SK-N-DZ (cell line): Measurements from ENCODE around the gene BRD1.
A peak's percentile ranks its signal among the peaks of the same experiment; 100 is the strongest.

Source experiments
- DNase-seq: peaks from one replicate; pipeline ENCODE4 v3.0.0-alpha.2; 2015; ENCODE audit warnings: low spot score

Gene BRD1

GRCh38 chr22:49753276-49753890, 74.3 kb downstream of the BRD1 start:
- DNase-seq: peak; percentile 52

- DNase-seq: no peak
Observed at GRCh38 chr22:49752598-49753091, 75.0 kb downstream of the BRD1 start.

- DNase-seq: no peak
Observed at GRCh38 chr22:49751966-49752597, 75.6 kb downstream of the BRD1 start.

DNA sequence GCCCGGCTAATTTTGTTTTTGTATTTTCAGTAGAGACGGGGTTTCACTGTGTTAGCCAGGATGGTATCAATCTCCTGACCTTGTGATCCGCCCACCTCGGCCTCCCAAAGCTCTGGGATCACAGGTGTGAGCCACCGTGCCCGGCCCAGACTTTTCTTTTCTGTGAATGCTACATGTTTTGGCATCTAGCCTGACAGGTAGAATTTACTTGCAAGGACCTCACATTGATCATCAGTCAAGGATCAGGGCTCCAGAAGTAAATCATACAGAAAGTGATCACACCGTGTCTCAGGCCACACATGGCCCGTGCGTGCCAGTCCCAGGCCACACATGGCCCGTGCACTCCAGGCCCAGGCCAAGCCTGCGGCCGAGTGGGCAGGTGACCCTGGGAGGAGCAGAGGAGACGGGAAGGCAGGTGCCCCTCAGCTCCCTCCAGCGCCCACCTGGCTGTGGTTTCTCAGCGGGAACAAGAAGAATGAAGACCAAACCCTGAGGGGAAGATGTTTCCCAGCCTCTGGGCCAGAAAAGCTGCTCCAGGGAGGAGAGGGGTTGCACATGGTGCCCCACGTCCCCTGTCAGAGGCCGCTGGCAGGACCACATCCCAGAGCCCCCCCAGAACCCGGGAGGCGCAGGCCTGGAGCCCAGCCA, 76.2 kb downstream of the BRD1 start:
- no peak for DNase-seq

DNA sequence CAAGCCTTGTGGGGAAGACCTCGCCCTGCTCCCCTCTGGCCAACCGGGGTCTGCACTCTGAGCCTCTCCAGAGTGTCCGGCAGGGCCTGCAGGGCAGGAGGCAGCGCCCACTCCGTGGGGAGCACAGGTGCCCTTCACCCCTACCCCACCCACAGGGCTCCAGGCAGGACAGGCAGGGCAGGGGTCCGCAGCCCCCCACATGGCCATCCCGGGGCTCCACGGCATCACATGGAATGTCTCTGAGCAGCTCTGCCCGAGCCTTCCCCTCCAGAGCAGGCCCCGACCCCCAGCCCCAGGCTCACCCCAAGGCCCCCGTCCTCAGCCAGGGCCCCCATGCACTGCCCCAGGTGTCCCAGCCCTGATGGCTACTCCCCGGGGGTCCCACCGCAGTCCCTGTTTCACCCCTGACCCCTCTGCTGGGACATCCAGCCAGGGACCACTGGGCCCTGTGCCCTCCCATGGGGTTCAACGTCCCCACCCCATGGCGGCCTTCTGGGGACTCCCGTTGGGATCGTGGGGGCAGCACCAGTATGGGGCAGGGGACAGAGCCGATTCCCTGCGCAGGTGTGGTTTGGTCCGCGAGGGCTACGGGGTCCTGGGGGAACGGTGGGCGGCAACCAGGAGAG, 77.7 kb downstream of the BRD1 start:
- no peak for DNase-seq

DNA sequence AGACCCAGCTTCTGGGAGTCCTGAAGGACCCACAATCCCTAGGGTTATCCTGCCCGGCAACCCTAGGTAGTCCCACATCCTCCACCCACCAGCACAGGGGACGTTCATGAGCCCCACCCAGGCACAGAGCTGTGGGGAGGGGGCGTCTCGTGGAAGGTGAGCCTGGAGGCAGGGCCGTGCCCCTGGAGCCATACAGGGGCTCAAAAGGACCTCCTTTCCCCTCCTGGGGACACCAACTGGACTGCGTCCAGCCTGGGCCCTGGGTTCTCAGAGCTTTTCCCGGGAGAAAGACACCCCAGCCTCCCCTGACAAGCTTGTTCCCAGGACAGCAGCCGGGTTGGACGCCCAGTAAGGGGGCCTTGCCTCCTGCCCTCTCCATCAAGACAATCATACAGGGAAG, 78.4 kb downstream of the BRD1 start:
- DNase-seq: no peak

- no peak for DNase-seq
Observed at GRCh38 chr22:49748514-49748913, 79.2 kb downstream of the BRD1 start.

DNA sequence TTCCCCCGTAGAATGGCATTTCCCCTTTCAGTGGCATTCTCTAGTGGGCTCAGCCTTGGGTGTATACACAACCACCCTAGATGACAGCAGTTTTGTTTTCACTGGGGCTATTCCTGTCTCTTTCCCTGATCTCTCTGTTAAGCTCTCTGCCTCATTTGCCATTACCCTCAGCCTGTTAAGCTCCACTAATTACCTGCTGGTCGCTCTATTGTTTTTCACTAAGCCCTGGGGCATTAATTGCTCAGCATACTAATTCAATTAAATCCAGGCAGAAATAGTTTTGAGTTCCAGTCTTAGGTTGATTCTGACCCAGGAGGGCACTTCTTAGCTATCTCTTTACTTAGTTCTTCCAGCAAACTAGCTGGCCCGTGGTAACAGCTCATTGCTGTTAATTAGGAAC, 80.0 kb downstream of the BRD1 start:
- no peak for DNase-seq

DNA sequence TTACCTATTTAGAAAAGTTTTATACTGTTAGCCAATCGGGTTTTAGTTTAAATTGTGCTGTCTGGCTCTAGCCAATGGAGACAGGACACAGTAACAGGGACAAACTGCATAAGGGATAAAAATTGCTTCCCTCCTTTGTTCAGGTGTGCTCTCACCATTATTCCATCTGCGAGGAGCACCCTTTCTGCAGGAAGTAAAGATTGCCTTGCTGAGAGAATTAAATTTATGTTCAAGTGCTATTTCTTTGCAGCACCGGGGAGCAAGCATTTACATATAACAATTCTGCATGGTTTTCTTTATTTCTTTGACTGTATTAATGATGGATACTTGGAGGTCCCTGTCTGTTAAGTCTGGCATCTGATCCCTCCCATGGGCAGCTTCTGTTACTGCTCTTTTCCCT, 80.5 kb downstream of the BRD1 start:
- no peak for DNase-seq

DNA sequence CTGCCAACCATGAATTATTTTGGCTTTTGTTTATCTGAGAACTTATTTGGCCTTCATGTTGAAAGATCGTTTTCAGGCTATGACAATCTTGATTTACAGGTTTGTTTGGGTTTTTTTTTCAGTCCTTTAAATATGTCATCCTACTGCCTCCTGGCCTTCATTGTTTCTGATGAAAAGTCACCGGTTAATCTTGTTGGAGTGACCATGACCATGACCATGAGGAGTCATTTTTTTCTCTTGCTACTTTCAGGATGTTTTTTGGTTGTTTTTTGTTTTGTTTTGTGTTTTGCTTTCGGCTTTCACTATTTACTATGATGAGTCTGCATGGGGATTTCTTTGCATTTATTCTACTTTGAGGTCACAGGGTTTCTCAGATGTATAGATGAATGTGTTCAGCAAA, 81.6 kb downstream of the BRD1 start:
- no peak for DNase-seq

DNA sequence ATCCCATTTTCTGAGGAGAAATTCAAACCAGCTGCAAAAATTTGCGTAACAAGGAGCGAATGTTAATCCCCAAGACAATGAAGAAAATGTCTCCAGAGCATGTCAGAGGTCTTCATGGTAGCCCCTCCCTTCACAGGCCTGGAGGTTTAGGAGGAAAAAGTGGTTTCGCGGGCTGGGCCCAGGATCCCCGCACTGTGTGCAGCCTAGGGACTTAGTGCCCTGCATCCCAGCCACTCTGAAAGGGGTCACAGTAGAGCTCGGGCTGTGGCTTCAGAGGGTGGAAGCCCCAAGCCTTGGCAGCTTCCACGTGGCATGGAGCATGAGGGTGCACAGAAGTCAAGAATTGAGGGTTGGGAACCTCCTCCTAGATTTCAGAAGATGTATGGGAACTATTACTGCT, 87.4 kb downstream of the BRD1 start:
- no peak for DNase-seq

- DNase-seq: no peak
Observed at GRCh38 chr22:49739138-49739537, 88.5 kb downstream of the BRD1 start.

- DNase-seq: no peak
Observed at GRCh38 chr22:49738566-49738965, 89.1 kb downstream of the BRD1 start.

GRCh38 chr22:49738006-49738405, 89.7 kb downstream of the BRD1 start:
- DNase-seq: no peak

- DNase-seq: no peak
Observed at GRCh38 chr22:49737101-49737551, 90.5 kb downstream of the BRD1 start.

GRCh38 chr22:49736538-49736937, 91.1 kb downstream of the BRD1 start:
- DNase-seq: no peak

DNA sequence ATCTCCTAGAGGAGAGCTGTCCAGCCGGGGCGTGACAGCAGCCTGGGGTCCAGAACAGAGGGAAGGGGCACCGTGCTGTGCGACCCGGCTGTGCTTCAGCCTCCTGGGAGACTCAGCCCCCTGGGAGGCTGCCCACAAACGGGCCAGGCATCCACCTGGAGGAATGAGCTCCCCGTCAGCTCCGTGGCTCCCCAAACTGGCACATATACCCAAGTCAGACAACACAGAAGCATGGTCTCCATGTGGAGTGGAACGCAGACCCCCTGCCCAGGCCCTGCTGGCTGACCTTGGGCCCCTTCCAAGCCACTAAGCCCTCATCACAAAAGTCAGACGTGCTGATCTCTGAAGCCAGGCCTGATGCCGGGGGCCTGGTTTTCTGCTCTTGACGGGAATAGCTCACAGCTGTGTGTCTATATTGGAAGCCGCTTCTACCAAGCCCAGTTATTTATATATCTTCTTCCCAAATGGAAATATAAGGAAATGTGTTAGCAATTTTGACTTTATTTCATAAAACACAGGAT, 91.7 kb downstream of the BRD1 start:
- DNase-seq: no peak

DNA sequence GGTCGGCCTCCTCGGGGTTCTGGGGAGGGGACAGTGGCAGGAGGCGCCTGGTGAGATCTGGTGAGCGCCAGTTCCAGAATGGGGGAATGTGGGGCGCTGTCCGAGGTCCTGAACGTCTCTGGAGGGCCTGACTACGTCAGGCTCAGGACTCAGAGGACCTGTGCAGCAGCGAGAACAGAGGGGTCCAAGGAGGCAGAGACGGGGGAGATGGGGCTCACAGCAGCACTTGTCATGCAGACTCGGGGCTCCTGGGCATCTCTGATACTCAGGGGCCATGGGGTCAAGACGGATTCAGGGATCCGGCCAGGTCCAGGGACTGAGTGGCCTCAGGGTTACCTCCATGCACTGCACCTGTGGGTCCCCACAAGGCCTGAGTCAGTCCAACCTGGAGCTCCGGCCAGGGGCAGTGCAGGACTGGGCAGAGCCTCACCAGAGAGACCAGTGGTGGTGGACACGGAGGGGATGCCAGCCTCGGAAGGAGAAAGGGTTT, 92.2 kb downstream of the BRD1 start:
- no peak for DNase-seq

GRCh38 chr22:49734882-49735281, 92.8 kb downstream of the BRD1 start:
- DNase-seq: no peak

DNA sequence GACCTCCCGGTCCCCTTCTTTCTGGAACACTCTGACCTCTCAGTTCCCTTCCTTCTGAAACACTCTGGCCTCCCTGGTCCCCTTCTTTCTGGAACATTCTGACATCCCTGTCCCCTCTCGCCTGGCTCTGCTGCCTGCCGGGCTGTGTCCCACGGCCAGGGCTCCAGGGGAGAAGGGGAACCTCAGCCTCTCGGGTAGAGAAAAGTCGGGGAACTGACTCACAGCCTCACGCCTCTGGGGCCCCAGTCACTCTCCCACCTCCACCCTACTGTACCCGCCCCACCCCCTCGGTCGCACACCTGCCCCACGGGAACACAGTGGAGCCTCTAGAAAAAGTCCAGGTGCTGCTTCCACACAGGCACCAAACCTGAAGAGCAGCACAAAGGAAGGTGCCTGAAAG, 93.3 kb downstream of the BRD1 start:
- no peak for DNase-seq

GRCh38 chr22:49733631-49734030, 94.0 kb downstream of the BRD1 start:
- DNase-seq: no peak

DNA sequence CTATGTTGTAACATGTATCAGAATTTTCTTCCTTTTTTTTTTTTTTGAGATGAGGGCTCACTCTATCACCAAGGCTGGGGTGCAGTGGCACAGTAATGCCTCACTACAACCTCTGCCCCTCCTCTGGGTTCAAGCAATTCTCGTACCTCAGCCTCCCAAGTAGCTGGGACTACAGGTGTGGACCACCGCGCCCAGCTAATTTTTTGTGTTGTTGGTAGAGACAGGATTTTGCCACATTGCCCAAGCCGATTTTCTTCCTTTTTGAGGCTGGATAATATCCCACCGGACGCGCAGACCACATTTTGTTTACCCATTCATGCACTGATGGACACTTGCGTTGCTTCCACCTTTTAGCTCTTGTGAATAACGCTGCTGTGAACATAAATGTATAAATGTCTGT, 97.0 kb downstream of the BRD1 start:
- DNase-seq: no peak
